Measurements from ENCODE around the gene COX6A2. TPM values are rescaled to one million over a fixed set of nuclear protein-coding genes. Genes with fewer than 3 reads are reported as not detected.

Gene COX6A2
- total RNA-seq, 1 donor from 2014 or later: not detected

GRCh38 chr16:31473264-31473984, 45.3 kb upstream of the COX6A2 start:
- no peak for TF ChIP-seq CTCF (conservative IDR thresholded peaks at IDR 0.05; ENCODE audit: low read depth, low read length)
- no peak overlapping the region for H3K4me3 ChIP-seq (ENCODE audit: low read depth, low read length)
- no peak for DNase-seq (ENCODE audit: low read depth)

- DNase-seq (ENCODE audit: low read depth): no peak
- H3K4me3 ChIP-seq (ENCODE audit: low read depth, low read length): peak overlapping the region; percentile 78
- TF ChIP-seq CTCF (conservative IDR thresholded peaks at IDR 0.05; ENCODE audit: low read depth, low read length): peak; percentile 85
These were observed 44.6 kb upstream of the COX6A2 start for GRCh38 chr16:31472709-31473203.

GRCh38 chr16:31471875-31472708, 43.9 kb upstream of the COX6A2 start, which contains the start of gene TGFB1I1:
TGFB1I1 (plus strand) TSS chr16:31472152; CDS start chr16:31472189, 37 bp downstream.
- peak within 1 kb of the TSS; percentile 78 for H3K4me3 ChIP-seq (ENCODE audit: low read depth, low read length)
- DNase-seq (ENCODE audit: low read depth): no peak
- no peak for TF ChIP-seq CTCF (conservative IDR thresholded peaks at IDR 0.05; ENCODE audit: low read depth, low read length)

GRCh38 chr16:31471241-31471874, 43.2 kb upstream of the COX6A2 start:
- TF ChIP-seq CTCF (conservative IDR thresholded peaks at IDR 0.05; ENCODE audit: low read depth, low read length): no peak
- no peak for DNase-seq (ENCODE audit: low read depth)
- peak overlapping the region; percentile 78 for H3K4me3 ChIP-seq (ENCODE audit: low read depth, low read length)

- no peak for DNase-seq (ENCODE audit: low read depth)
- no peak overlapping the region for H3K4me3 ChIP-seq (ENCODE audit: low read depth, low read length)
- TF ChIP-seq CTCF (conservative IDR thresholded peaks at IDR 0.05; ENCODE audit: low read depth, low read length): no peak
These were observed 42.5 kb upstream of the COX6A2 start for GRCh38 chr16:31470615-31471014.

- no peak for TF ChIP-seq CTCF (conservative IDR thresholded peaks at IDR 0.05; ENCODE audit: low read depth, low read length)
- H3K4me3 ChIP-seq (ENCODE audit: low read depth, low read length): no peak overlapping the region
- DNase-seq (ENCODE audit: low read depth): no peak
These were observed 39.7 kb upstream of the COX6A2 start for GRCh38 chr16:31467858-31468257.
